HG03196 (cell line): Measurements from ENCODE around the gene ARPC5L.

Source experiments
- ATAC-seq: cut with Tn5 transposase; IDR thresholded peaks from one replicate; pipeline ENCODE4 v1.9.1; 2021; ENCODE audit not compliant: unreplicated experiment

Gene ARPC5L

DNA sequence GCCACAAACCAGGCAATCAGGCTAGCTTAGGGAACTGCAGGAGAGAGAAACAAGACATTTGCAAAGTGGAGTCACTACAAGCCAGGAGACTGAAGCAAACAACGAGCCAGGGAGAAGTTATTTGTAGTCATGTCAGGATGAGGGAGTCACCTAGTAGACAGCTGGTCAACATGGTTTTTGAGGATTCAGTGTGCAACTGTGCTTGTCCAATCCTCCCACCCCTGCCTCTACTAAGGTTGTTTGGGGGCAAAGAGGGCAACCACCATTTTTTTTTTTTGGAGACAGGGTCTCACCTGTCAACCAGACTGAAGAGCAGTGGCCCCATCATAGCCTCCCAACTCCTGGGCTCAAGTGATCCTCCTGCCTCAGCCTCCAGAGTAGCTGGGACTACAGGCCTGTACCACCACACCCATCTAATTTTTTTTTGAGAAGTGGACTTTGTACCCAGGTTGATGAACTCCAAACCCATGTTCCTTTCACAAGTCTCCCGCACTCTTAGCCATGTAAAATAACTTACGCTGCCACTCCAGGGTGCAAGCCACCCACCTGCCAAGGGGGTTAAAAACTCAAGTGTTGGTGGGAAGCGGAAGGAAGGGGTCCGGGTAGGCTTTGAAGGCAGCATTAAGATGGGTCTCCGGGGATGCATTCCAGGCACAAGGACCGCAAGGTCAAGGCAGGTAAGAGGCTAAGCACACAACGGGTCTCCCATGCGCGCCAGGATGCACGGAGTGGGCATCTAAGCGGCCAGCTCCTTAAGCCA lies 1.2 kb upstream of the ARPC5L start:
- ATAC-seq, result no peak

- no peak for ATAC-seq
Observed at GRCh38 chr9:124863371-124863871, 1.5 kb downstream of the ARPC5L start.

- ATAC-seq, result peak; percentile 64
Observed at GRCh38 chr9:124868511-124869465, 6.9 kb downstream of the ARPC5L start.

DNA sequence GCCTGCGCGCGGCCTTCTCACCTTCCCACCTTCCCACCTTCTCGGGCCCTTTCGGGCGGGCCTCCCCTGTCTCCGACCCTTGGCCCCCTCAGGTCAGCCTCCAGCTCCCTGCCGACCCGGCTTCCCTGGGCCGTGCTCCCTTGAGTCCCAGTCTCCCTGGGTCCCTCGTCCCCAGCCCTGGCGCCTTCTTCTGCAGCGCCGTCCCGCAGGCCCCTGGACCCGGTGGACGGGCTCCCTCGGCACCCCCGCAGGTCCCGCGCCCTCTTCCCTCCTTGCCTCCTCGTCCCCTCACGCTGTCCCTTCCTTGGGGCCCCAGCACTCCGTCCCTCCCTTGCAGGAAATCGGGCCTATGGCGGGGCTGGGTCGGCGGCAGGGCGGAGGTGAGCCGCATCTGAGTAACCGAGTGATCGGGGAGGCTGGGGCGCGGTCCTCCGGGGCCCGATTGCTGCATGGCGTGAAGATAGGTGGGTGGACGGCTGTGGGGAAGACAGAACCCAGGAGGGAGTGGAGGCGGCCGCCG lies 7.6 kb downstream of the ARPC5L start:
- ATAC-seq, result peak; percentile 18

DNA sequence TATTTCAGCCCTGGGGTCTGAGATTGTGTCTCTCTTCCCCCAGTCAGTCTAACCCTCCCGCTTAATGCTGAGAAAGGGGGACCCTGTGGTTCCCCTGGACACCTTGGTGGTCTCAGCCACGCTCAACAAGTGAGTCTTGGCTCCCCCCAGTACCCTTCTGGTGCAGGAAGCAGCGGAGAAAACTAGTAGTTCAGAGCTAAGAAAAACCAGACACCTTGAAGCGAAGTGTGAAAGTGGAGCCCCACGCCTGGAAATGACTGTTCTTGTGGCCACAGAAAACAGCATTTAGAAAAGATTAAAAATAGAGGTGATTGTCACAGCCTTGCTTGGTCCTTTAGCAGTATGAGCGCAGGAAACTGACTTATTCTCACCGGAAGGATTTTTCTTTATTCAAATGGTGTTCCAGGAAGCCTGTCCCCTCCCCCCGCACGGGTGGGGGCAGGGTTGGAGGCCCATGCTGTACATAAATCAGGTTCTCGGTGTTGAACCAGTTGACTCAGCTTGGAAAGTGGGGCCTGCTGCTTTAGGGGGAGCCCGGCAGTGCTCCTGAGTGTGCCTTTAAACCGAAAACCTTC lies 8.1 kb downstream of the ARPC5L start:
- peak; percentile 48 for ATAC-seq

DNA sequence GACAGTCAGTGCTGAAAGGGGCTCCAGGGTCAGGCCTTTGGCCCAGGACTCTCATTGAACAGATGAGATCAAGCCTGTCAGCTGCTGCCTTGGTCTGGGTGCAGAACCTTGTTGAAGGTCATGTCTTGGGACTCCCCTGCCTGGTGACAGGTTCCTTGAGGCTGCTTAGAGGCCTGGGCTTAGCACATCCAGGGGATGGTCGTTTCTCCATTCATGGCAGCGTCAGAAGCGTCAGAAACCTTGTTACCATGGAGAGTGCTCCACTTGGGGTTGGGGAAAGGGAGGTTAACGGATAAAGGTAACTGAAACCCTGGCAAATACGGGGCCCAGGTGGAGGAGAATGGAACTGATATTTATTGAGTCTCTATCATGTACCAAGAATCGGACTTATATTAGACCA lies 8.8 kb downstream of the ARPC5L start:
- no peak for ATAC-seq

DNA sequence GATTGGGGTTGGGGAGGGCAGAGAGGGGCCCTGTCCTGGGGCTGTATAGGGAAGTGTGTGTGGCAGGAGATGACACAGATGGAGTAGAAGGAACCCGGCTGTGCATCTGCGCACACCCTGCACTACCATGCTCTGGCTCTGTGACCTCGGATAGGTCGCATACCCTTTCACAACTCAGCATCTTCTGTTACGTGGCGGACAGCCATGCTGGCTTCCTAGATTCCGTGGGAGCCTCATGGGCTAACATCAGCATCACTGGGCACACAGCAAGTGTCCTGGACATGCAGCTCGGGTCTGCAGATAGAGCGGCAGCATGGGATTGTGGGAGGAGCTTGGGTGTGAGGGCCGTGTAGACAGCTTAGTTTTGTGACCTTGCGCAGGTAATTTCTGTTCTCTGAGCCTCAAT lies 9.2 kb downstream of the ARPC5L start:
- ATAC-seq, result no peak

DNA sequence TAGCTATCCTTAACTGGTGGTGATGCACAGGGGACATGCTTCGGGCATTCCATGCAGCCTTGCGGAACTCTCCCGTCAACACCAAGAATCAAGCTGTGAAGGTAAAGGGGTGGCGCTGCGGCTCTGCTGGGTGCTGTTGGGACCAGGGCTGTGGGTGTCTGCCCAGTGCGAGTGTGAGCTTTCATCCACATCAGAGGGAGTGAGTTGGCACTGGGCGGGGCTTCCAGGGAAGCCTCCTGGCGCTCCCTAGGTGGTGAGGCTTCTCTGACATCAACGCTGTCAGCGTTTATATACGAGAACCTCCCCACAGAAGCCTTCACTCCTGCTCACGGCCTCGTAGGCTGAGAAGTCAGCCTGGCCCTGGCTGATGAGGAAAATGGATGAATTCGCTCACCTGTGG lies 11.7 kb downstream of the ARPC5L start:
- ATAC-seq, result no peak

- ATAC-seq, result no peak
Observed at GRCh38 chr9:124875501-124875900, 13.6 kb downstream of the ARPC5L start.

DNA sequence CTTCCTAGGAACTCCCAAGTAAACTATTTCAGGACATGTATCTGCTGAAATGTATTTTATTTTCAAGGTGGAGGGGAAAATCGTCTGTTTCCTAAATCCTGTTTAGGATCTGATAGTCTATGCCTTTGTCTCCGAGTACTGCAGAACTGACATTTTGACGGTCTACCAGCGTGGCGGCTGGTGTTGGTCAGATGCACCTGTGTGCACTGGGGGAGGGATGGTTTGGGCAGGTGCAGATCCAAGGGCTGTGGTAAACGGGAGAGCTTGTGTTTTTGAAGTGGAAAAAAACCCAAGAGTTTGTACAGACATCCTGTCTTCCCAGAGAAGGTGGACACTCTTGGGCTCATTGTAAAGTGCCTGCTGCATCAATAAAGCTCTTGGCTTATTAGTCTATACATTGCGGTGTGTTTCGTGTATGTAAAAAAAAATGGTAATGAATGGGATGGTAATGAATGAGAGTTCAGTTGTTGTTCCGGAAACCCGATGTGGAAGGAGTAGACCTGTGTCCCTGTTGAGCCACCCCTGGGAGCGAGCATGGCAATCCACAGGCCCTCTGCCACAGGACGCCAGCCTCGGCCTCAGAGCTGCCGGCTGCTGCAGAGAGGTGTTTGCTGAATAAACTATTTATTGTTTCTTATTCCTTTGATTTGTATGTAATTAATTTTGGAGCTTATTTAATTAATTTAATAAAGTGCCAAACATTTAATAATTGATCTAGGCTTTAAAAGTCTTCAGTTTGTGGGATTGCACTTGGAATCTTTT lies 15.3 kb downstream of the ARPC5L start:
- no peak for ATAC-seq

DNA sequence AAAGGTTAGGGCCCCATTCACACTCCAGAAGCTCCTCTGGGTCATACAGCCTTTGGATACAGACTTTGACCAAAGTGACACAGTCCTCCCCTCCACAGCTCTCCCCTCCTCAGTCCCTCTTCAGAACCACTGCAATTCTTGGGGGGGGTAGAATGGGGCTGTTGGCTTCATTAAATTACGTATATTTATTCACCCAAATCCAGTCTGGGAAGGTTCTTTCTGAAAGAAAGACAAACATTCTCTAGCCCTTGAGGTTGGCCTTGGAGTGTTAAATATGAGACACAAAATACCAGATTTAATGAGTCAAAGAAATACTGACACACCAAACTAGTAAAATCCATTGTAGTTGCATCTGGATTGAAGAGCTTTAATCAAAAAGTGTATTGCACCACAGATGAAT lies 16.1 kb downstream of the ARPC5L start:
- ATAC-seq, result no peak

GRCh38 chr9:124878518-124878917 lies 16.6 kb downstream of the ARPC5L start:
- ATAC-seq, result no peak

- no peak for ATAC-seq
Observed at GRCh38 chr9:124879226-124879625, 17.3 kb downstream of the ARPC5L start.

GRCh38 chr9:124880501-124880900 lies 18.6 kb downstream of the ARPC5L start:
- no peak for ATAC-seq

DNA sequence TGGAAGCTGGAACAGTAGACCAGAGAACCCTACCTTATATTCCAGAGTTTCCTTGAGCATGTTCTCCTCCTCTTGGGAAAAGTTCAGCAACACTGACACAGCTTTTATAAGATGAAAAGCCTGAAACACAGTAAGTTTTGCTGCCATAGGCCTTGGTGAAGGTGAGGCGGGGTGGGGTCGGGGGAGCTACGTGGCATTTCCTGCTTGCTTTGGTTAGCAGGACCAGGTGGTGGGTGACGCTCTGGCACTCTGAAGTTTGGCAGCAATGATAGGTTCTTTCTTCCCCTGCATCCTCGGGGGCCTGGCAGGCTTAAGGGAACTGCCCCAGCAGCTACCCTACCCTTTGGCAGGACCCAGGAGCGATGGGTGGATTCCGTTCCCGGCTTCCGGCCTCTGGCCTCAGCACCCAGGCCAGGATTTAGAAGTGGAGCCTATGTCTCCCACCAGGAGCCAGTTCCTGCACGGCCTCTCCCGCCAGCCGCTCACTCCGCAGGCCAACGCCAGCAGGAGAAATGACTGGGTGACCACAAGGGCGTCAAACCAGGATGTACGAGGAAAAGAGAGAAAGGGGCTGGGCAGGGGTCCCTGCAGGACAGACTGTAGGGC lies 19.3 kb downstream of the ARPC5L start:
- ATAC-seq, result no peak

GRCh38 chr9:124882231-124882630 lies 20.3 kb downstream of the ARPC5L start:
- ATAC-seq, result no peak

- ATAC-seq, result no peak
Observed at GRCh38 chr9:124884376-124884775, 22.4 kb downstream of the ARPC5L start.

- ATAC-seq, result no peak
Observed at GRCh38 chr9:124885551-124885950, 23.6 kb downstream of the ARPC5L start.

DNA sequence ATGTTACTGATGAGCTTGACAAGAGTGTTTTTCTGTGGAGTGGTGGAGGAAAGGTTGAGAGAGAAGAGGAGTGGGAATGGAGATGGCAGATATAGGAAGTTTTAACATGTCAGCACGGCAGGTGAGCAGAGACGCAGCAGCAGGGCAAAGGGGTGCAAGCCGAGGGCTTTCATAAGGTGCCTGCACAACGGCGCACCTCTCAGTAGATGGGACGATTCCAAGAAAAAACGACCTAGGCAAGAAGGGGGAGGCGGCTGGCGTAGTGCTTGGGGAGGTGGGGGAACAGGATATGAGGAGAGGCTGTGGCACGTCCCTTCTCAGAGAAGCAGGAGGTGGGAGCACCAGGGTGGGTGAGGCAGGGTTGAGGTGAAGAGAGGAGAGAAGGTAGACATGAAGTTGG lies 24.5 kb downstream of the ARPC5L start:
- ATAC-seq, result no peak

- ATAC-seq, result no peak
Observed at GRCh38 chr9:124886866-124887492, 25.0 kb downstream of the ARPC5L start.
